HepG2 (cell line): ENCODE measurements around the gene RNH1. TPM values are rescaled to one million over a fixed set of nuclear protein-coding genes. Genes with fewer than 3 reads are reported as not detected.

Source experiments
- ASH2L ChIP-seq: fragments of 300-600, 200-600 bp; sonication (generic); IDR thresholded peaks from 2 replicates; pipeline ENCODE4 v1.7.0; 2017; ENCODE audit warnings: low read depth, mild to moderate bottlenecking, moderate library complexity, mixed read lengths, low read length; ENCODE audit not compliant: insufficient read length
- FOXA1 ChIP-seq, 2 experiments: fragments of 450-650 bp in 1 of 2; sonication (generic) in 1 of 2; formaldehyde crosslinking in 1 of 2; IDR thresholded peaks; 2 replicates each; pipeline versions ENCODE4 v1.4.0 to v1.6.1; 2016 to 2020; ENCODE audit warnings: missing genetic modification reagents in 1 of 2
- FOXJ3 ChIP-seq: sonication (generic); formaldehyde crosslinking; IDR thresholded peaks from 2 replicates; pipeline ENCODE4 v1.4.0; 2020; ENCODE audit warnings: missing genetic modification reagents, mild to moderate bottlenecking, borderline replicate concordance
- IRX3 ChIP-seq: sonication (generic); formaldehyde crosslinking; IDR thresholded peaks from 2 replicates; pipeline ENCODE4 v1.8.1; 2023; ENCODE audit warnings: mild to moderate bottlenecking, low read depth, missing genetic modification reagents, borderline replicate concordance
- MED13 ChIP-seq: sonication (generic); formaldehyde crosslinking; IDR thresholded peaks from 2 replicates; pipeline ENCODE4 v1.5.0; 2020; ENCODE audit warnings: missing genetic modification reagents
- NFKBIZ ChIP-seq: IDR thresholded peaks from 2 replicates; pipeline ENCODE4 v1.6.1; 2018; ENCODE audit warnings: missing genetic modification reagents, missing compliant biosample characterization
- PHB2 ChIP-seq: fragments of 450-650 bp; IDR thresholded peaks from 2 replicates; pipeline ENCODE4 v1.6.1; 2018; ENCODE audit not compliant: partially characterized antibody
- RFXANK ChIP-seq: IDR thresholded peaks from 2 replicates; pipeline ENCODE4 v1.6.1; 2016
- SOX5 ChIP-seq: IDR thresholded peaks from 2 replicates; pipeline ENCODE4 v1.6.1; 2016; ENCODE audit warnings: borderline replicate concordance
- SP2 ChIP-seq: sonication (generic); formaldehyde crosslinking; IDR thresholded peaks from 2 replicates; pipeline ENCODE4 v1.5.1; 2020; ENCODE audit warnings: mild to moderate bottlenecking, missing genetic modification reagents
- SRSF9 ChIP-seq: fragments of 200-400 bp; formaldehyde crosslinking; IDR thresholded peaks from 2 replicates; pipeline ENCODE4 v1.6.1; 2018; ENCODE audit warnings: borderline replicate concordance, mild to moderate bottlenecking, low read depth, low read length; ENCODE audit not compliant: insufficient read depth, poor library complexity, severe bottlenecking
- ZBTB8A ChIP-seq: sonication (generic); formaldehyde crosslinking; IDR thresholded peaks from 2 replicates; pipeline ENCODE4 v1.4.0; 2020; ENCODE audit warnings: mild to moderate bottlenecking, low read depth, missing genetic modification reagents, borderline replicate concordance
- ZFP90 ChIP-seq: sonication (generic); formaldehyde crosslinking; IDR thresholded peaks from 2 replicates; pipeline ENCODE4 v1.8.0; 2022; ENCODE audit warnings: missing genetic modification reagents, mild to moderate bottlenecking, inconsistent platforms, borderline replicate concordance
- ZNF317 ChIP-seq: sonication (generic); formaldehyde crosslinking; IDR thresholded peaks from 2 replicates; pipeline ENCODE4 v1.5.0; 2020; ENCODE audit warnings: mild to moderate bottlenecking, missing genetic modification reagents
- ZNF614 ChIP-seq: IDR thresholded peaks from 2 replicates; pipeline ENCODE4 v1.6.1; 2018; ENCODE audit warnings: missing biosample characterization, missing genetic modification reagents, inconsistent platforms, borderline replicate concordance
- ZNF747 ChIP-seq: sonication (generic); formaldehyde crosslinking; IDR thresholded peaks from 2 replicates; pipeline ENCODE4 v1.8.1; 2023; ENCODE audit warnings: missing genetic modification reagents, mild to moderate bottlenecking, borderline replicate concordance
- ZNF841 ChIP-seq: sonication (generic); formaldehyde crosslinking; IDR thresholded peaks from 2 replicates; pipeline ENCODE4 v1.8.1; 2023; ENCODE audit warnings: missing genetic modification reagents, borderline replicate concordance
- ZNF878 ChIP-seq: sonication (generic); formaldehyde crosslinking; IDR thresholded peaks from 2 replicates; pipeline ENCODE4 v1.8.1; 2023; ENCODE audit warnings: mild to moderate bottlenecking, missing genetic modification reagents, moderate library complexity
- polyA plus RNA-seq, 8 experiments: library from polyadenylated mRNA; depleted of rRNA in 3 of 8; stranded (reverse) in 7 of 8; unstranded in 1 of 8; fragments of >200 nt; fragmentation: Illumina TruSeq in 4 of 8; extraction: Trizol in 4 of 8; gene quantifications; 2 replicates each; pipeline versions ENCODE4 v1.2.1 to v1.2.3, GENCODE V29; 2011 to 2016; ENCODE audit warnings: low read depth in 4 of 8, missing spikeins in 1 of 8, mixed read lengths in 1 of 8; ENCODE audit not compliant: insufficient read depth in 1 of 8
- total RNA-seq, 5 experiments: library from RNA; depleted of rRNA; stranded (reverse); fragments of >200 nt; fragmentation: Illumina TruSeq; extraction: Trizol; gene quantifications; 2 replicates each; pipeline ENCODE4 v1.2.3, GENCODE V29; 2016; ENCODE audit warnings: low read depth in 1 of 5
- TF ChIP-seq, protein P1 (sequence below): sonication (generic); formaldehyde crosslinking; conservative IDR thresholded peaks from 2 replicates; pipeline ENCODE4 v1.4.0; 2020; ENCODE audit warnings: missing genetic modification reagents
- TF ChIP-seq, protein P2 (sequence below), 2 experiments: fragments of 450-650 bp in 1 of 2; sonication (generic) in 1 of 2; formaldehyde crosslinking; IDR thresholded peaks; 2 replicates each; pipeline versions ENCODE4 v1.5.0 to v1.8.0; 2020 to 2022; ENCODE audit warnings: mild to moderate bottlenecking in 1 of 2, missing genetic modification reagents in 1 of 2
- TF ChIP-seq, protein P3 (sequence below): sonication (generic); formaldehyde crosslinking; IDR thresholded peaks from 2 replicates; pipeline ENCODE4 v1.5.0; 2020; ENCODE audit warnings: mild to moderate bottlenecking, low read depth, missing genetic modification reagents, borderline replicate concordance
- TF ChIP-seq, protein P4 (sequence below): sonication (generic); formaldehyde crosslinking; IDR thresholded peaks from 2 replicates; pipeline ENCODE4 v1.4.0; 2020; ENCODE audit warnings: missing genetic modification reagents

The RNH1 gene
- total and polyA plus RNA-seq, 2 of the 13 experiments (the other 11 are each of a cell fraction or from before 2014, with no cell fraction given): 36.0 to 74.1 TPM

DNA sequence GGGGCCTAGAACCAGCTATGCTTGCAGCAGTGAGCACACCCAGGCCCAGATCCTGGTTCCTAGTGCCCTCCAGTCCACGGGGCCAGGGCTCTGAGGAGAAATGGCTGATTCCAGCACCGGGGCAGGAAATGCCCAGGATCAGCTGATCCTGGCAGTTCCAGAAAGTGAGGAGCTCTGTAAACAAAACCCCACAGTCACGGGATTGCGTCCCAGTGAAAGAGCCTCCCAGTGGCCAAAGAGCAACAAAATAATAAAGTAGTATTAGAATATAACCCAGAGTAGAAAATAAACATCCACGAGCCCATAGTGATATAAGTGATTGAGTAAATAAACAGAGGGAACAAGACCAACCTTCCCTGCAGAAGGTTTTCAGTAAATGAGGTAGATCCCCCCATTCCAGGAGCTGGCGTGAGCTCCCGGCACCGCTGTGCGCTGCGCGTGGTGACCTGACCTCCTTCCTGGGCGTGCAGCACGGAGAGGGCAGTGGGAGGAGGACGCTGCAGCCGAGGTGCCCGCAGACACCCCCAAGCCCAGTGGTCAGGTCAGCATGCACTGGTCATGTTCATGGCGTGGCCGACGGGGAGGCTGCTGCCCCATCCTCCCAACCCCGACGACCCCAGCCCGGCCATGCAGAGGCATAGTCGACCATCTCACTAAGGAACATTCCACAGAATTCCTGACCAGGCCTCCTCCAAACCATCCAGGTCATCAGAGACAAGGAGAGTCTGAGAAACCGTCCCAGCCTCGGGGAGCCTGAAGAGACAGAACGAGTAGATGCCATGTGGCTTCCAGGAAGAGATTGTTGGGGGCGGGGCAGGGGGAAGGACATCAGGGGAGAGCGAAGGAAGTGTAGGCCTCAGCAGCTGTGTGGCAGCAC lies 37.1 kb downstream of the RNH1 start (continued):
- peak; percentile 53; the same call in 1 of the 2 replicates for TF ChIP-seq SOX5 (CRISPR knock-in tag)
- TF ChIP-seq IRX3: no peak
- TF ChIP-seq, protein P1, sequence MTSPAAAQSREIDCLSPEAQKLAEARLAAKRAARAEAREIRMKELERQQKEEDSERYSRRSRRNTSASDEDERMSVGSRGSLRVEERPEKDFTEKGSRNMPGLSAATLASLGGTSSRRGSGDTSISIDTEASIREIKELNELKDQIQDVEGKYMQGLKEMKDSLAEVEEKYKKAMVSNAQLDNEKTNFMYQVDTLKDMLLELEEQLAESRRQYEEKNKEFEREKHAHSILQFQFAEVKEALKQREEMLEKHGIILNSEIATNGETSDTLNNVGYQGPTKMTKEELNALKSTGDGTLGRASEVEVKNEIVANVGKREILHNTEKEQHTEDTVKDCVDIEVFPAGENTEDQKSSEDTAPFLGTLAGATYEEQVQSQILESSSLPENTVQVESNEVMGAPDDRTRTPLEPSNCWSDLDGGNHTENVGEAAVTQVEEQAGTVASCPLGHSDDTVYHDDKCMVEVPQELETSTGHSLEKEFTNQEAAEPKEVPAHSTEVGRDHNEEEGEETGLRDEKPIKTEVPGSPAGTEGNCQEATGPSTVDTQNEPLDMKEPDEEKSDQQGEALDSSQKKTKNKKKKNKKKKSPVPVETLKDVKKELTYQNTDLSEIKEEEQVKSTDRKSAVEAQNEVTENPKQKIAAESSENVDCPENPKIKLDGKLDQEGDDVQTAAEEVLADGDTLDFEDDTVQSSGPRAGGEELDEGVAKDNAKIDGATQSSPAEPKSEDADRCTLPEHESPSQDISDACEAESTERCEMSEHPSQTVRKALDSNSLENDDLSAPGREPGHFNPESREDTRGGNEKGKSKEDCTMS (CRISPR knock-in tag): no peak
- TF ChIP-seq RFXANK (CRISPR knock-in tag): no peak
- no peak for TF ChIP-seq ZNF747
- no peak for TF ChIP-seq SRSF9
- no peak for TF ChIP-seq ZBTB8A (CRISPR knock-in tag)
- peak; percentile 71; the same call in 1 of the 2 replicates for TF ChIP-seq ZFP90 (CRISPR knock-in tag)
- no peak for TF ChIP-seq FOXA1 (IDR thresholded peaks at IDR 0.05)
- TF ChIP-seq FOXA1 (CRISPR knock-in tag; IDR thresholded peaks at IDR 0.05): peak; percentile 74
- TF ChIP-seq, protein P2, sequence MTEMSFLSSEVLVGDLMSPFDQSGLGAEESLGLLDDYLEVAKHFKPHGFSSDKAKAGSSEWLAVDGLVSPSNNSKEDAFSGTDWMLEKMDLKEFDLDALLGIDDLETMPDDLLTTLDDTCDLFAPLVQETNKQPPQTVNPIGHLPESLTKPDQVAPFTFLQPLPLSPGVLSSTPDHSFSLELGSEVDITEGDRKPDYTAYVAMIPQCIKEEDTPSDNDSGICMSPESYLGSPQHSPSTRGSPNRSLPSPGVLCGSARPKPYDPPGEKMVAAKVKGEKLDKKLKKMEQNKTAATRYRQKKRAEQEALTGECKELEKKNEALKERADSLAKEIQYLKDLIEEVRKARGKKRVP (CRISPR knock-in tag; IDR thresholded peaks at IDR 0.05): no peak
- TF ChIP-seq, protein P3, sequence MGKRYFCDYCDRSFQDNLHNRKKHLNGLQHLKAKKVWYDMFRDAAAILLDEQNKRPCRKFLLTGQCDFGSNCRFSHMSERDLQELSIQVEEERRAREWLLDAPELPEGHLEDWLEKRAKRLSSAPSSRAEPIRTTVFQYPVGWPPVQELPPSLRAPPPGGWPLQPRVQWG: no peak
- TF ChIP-seq SP2 (CRISPR knock-in tag): no peak
- TF ChIP-seq ASH2L: no peak
- TF ChIP-seq ZNF878 (CRISPR knock-in tag): peak; percentile 68; the same call in 1 of the 2 replicates
- TF ChIP-seq FOXJ3 (CRISPR knock-in tag): peak; percentile 68; the same call in 1 of the 2 replicates
- TF ChIP-seq ZNF841 (CRISPR knock-in tag): no peak
- no peak for TF ChIP-seq ZNF614
- TF ChIP-seq PHB2: no peak
- TF ChIP-seq, protein P4, sequence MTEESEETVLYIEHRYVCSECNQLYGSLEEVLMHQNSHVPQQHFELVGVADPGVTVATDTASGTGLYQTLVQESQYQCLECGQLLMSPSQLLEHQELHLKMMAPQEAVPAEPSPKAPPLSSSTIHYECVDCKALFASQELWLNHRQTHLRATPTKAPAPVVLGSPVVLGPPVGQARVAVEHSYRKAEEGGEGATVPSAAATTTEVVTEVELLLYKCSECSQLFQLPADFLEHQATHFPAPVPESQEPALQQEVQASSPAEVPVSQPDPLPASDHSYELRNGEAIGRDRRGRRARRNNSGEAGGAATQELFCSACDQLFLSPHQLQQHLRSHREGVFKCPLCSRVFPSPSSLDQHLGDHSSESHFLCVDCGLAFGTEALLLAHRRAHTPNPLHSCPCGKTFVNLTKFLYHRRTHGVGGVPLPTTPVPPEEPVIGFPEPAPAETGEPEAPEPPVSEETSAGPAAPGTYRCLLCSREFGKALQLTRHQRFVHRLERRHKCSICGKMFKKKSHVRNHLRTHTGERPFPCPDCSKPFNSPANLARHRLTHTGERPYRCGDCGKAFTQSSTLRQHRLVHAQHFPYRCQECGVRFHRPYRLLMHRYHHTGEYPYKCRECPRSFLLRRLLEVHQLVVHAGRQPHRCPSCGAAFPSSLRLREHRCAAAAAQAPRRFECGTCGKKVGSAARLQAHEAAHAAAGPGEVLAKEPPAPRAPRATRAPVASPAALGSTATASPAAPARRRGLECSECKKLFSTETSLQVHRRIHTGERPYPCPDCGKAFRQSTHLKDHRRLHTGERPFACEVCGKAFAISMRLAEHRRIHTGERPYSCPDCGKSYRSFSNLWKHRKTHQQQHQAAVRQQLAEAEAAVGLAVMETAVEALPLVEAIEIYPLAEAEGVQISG (CRISPR knock-in tag): peak; percentile 52; the same call in 1 of the 2 replicates
- TF ChIP-seq MED13: no peak
- TF ChIP-seq NFKBIZ (CRISPR knock-in tag): no peak
- TF ChIP-seq ZNF317: no peak
